GM23338 (cell line): Measurements from ENCODE around the gene SPDYA. TPM values are rescaled to one million over a fixed set of nuclear protein-coding genes. Genes with fewer than 3 reads are reported as not detected.

Source experiments
- ATAC-seq: fragments of 200-7000 bp; cut with Tn5 transposase; 3 replicates; pipeline ENCODE4 v1.9.1; 2020
- DNase-seq: peaks from one replicate; pipeline ENCODE4 v3.0.0-alpha.2; 2015; ENCODE audit warnings: low spot score
- H2AFZ ChIP-seq: fragments of 200-600 bp; sonication (generic); 2 replicates; pipeline ENCODE4 v1.8.0; 2016; ENCODE audit warnings: antibody characterized with exemption, mild to moderate bottlenecking, moderate library complexity
- H3F3A ChIP-seq: fragments of 200-600 bp; sonication (generic); replicated peaks from 2 replicates; pipeline ENCODE4 v1.8.0; 2017; ENCODE audit warnings: antibody characterized with exemption, mixed run types, low read depth
- H3K27ac ChIP-seq: fragments of 200-600 bp; sonication (generic); 2 replicates; pipeline ENCODE4 v1.6.1; 2016; ENCODE audit warnings: low read depth
- H3K27me3 ChIP-seq: fragments of 200-600 bp; sonication (generic); 2 replicates; pipeline ENCODE4 v1.8.0; 2016; ENCODE audit warnings: mild to moderate bottlenecking, mixed run types, moderate library complexity; ENCODE audit not compliant: insufficient read depth
- H3K36me3 ChIP-seq: fragments of 200-600 bp; sonication (generic); 2 replicates; pipeline ENCODE4 v1.8.0; 2016; ENCODE audit warnings: mild to moderate bottlenecking; ENCODE audit not compliant: insufficient read depth
- H3K4me1 ChIP-seq: fragments of 200-600 bp; sonication (generic); 2 replicates; pipeline ENCODE4 v1.8.0; 2016; ENCODE audit warnings: mild to moderate bottlenecking, moderate library complexity; ENCODE audit not compliant: insufficient read depth
- H3K4me2 ChIP-seq: fragments of 200-600 bp; sonication (generic); 2 replicates; pipeline ENCODE4 v1.7.1; 2017; ENCODE audit warnings: mixed run types
- H3K4me3 ChIP-seq: fragments of 200-600 bp; sonication (generic); 2 replicates; pipeline ENCODE4 v1.6.1; 2016; ENCODE audit warnings: mixed run types
- H3K79me2 ChIP-seq: fragments of 200-600 bp; sonication (generic); replicated peaks from 2 replicates; pipeline ENCODE4 v1.8.0; 2017; ENCODE audit warnings: mild to moderate bottlenecking; ENCODE audit not compliant: insufficient read depth
- H3K9me2 ChIP-seq: fragments of 200-600 bp; sonication (generic); 2 replicates; pipeline ENCODE4 v1.8.0; 2017; ENCODE audit not compliant: insufficient read depth
- H4K20me1 ChIP-seq: fragments of 200-600 bp; sonication (generic); replicated peaks from 2 replicates; pipeline ENCODE4 v1.8.0; 2017; ENCODE audit warnings: mild to moderate bottlenecking; ENCODE audit not compliant: insufficient read depth
- H3K27ac Mint-ChIP-seq: 2 replicates; pipeline ENCODE4 v1.8.0; 2020; ENCODE audit warnings: inconsistent platforms, mild to moderate bottlenecking, moderate library complexity, mixed read lengths
- H3K27me3 Mint-ChIP-seq: 3 replicates; pipeline ENCODE4 v1.8.0; 2022; ENCODE audit warnings: low read depth, mild to moderate bottlenecking, moderate library complexity, mixed read lengths, inconsistent platforms; ENCODE audit not compliant: insufficient read depth, poor library complexity
- H3K36me3 Mint-ChIP-seq: 3 replicates; pipeline ENCODE4 v1.8.0; 2021; ENCODE audit warnings: low read depth, mild to moderate bottlenecking, inconsistent platforms, moderate library complexity, mixed read lengths
- H3K4me1 Mint-ChIP-seq: 3 replicates; pipeline ENCODE4 v1.8.0; 2020; ENCODE audit warnings: mild to moderate bottlenecking, inconsistent platforms, mixed read lengths
- H3K4me3 Mint-ChIP-seq: 3 replicates; pipeline ENCODE4 v1.8.0; 2021; ENCODE audit warnings: moderate library complexity, mild to moderate bottlenecking, inconsistent platforms, mixed read lengths
- H3K9me3 Mint-ChIP-seq: 3 replicates; pipeline ENCODE4 v1.8.0; 2020; ENCODE audit warnings: moderate library complexity, mild to moderate bottlenecking, inconsistent platforms, mixed read lengths
- CREB1 ChIP-seq: fragments of 250-450 bp; sonication (Bioruptor Pico); IDR thresholded peaks from 2 replicates; pipeline ENCODE4 v1.5.0; 2020; ENCODE audit warnings: low read depth, mild to moderate bottlenecking, moderate library complexity
- EZH2 ChIP-seq: fragments of 200-600 bp; sonication (generic); IDR thresholded peaks from one replicate; pipeline ENCODE4 v1.8.0; 2017; ENCODE audit warnings: antibody characterized with exemption, mild to moderate bottlenecking, low read depth; ENCODE audit not compliant: unreplicated experiment
- EZH2phosphoT487 ChIP-seq: fragments of 200-600 bp; sonication (generic); IDR thresholded peaks from one replicate; pipeline ENCODE4 v1.8.1; 2018; ENCODE audit warnings: antibody characterized with exemption; ENCODE audit not compliant: unreplicated experiment
- JUNB ChIP-seq: IDR thresholded peaks from one replicate; pipeline ENCODE4 v1.6.1; 2016; ENCODE audit warnings: antibody characterized with exemption; ENCODE audit not compliant: unreplicated experiment
- NANOG ChIP-seq: IDR thresholded peaks from 2 replicates; pipeline ENCODE4 v1.6.1; 2016; ENCODE audit warnings: antibody characterized with exemption, borderline replicate concordance
- POLR2AphosphoS5 ChIP-seq: IDR thresholded peaks from 2 replicates; pipeline ENCODE4 v1.6.1; 2016; ENCODE audit warnings: antibody characterized with exemption, low read depth
- STAT1 ChIP-seq: IDR thresholded peaks from one replicate; pipeline ENCODE4 v1.6.1; 2016; ENCODE audit warnings: antibody characterized with exemption; ENCODE audit not compliant: unreplicated experiment
- ZNF114 ChIP-seq: fragments of 250-450 bp; sonication (Bioruptor Pico); IDR thresholded peaks from 2 replicates; pipeline ENCODE4 v1.5.0; 2020; ENCODE audit warnings: mild to moderate bottlenecking, moderate library complexity
- ZNF331 ChIP-seq: fragments of 250-450 bp; sonication (Bioruptor Pico); IDR thresholded peaks from 2 replicates; pipeline ENCODE4 v1.5.0; 2020; ENCODE audit warnings: low read depth, mild to moderate bottlenecking, moderate library complexity
- polyA plus RNA-seq: library from polyadenylated mRNA; unstranded; fragments of >200 nt; fragmentation: Nextera tagmentation; extraction: Ambion mirVana; gene quantifications from 2 replicates; pipeline ENCODE4 v1.2.1, GENCODE V29; 2016
- total RNA-seq: library from RNA; depleted of rRNA; stranded (reverse); fragments of >200 nt; shearing (Covaris generic); gene quantifications from 2 replicates; pipeline ENCODE4 v1.2.3, GENCODE V29; 2014
- TF ChIP-seq, protein P1 (sequence below): IDR thresholded peaks from one replicate; pipeline ENCODE4 v1.6.1; 2018; ENCODE audit warnings: antibody characterized with exemption; ENCODE audit not compliant: unreplicated experiment
- TF ChIP-seq, protein P2 (sequence below): fragments of 250-450 bp; sonication (Bioruptor Pico); IDR thresholded peaks from 2 replicates; pipeline ENCODE4 v1.5.0; 2020; ENCODE audit warnings: mild to moderate bottlenecking, moderate library complexity
- TF ChIP-seq, protein P3 (sequence below), 2 experiments: fragments of 200-600 bp in 1 of 2; sonication (generic) in 1 of 2; conservative IDR thresholded peaks; 2 replicates each; pipeline versions ENCODE4 v1.5.1 to v1.6.1; 2016 to 2017; ENCODE audit warnings: antibody characterized with exemption in 2 of 2, low read depth in 2 of 2, mild to moderate bottlenecking in 2 of 2, moderate library complexity in 1 of 2
- TF ChIP-seq, protein P4 (sequence below): IDR thresholded peaks from 2 replicates; pipeline ENCODE4 v1.6.1; 2016; ENCODE audit warnings: antibody characterized with exemption

The SPDYA gene
- total and polyA plus RNA-seq, 2 experiments from 2014 or later, result 0.42 to 4.0 TPM

DNA sequence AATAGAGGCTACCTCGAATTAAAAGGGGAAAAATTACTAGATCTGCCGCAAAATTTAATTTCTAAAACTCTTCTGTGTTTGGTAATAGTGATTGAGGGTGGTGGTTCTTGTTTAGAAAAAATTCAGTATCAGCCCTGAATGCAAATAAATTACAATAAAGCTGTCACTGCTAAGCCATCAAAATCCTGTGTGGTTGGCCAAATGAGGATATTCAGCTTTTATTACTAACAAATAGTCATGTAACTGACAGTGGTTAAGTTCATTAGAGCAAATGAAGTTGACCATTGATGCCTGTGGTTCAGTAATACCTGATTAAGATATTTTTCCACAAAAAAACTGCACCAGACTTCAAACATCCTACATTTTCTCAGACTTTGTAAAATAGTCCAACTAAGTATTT is 44.6 kb upstream of the SPDYA start (continued):
- TF ChIP-seq, protein P1, sequence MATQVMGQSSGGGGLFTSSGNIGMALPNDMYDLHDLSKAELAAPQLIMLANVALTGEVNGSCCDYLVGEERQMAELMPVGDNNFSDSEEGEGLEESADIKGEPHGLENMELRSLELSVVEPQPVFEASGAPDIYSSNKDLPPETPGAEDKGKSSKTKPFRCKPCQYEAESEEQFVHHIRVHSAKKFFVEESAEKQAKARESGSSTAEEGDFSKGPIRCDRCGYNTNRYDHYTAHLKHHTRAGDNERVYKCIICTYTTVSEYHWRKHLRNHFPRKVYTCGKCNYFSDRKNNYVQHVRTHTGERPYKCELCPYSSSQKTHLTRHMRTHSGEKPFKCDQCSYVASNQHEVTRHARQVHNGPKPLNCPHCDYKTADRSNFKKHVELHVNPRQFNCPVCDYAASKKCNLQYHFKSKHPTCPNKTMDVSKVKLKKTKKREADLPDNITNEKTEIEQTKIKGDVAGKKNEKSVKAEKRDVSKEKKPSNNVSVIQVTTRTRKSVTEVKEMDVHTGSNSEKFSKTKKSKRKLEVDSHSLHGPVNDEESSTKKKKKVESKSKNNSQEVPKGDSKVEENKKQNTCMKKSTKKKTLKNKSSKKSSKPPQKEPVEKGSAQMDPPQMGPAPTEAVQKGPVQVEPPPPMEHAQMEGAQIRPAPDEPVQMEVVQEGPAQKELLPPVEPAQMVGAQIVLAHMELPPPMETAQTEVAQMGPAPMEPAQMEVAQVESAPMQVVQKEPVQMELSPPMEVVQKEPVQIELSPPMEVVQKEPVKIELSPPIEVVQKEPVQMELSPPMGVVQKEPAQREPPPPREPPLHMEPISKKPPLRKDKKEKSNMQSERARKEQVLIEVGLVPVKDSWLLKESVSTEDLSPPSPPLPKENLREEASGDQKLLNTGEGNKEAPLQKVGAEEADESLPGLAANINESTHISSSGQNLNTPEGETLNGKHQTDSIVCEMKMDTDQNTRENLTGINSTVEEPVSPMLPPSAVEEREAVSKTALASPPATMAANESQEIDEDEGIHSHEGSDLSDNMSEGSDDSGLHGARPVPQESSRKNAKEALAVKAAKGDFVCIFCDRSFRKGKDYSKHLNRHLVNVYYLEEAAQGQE, result no peak

DNA sequence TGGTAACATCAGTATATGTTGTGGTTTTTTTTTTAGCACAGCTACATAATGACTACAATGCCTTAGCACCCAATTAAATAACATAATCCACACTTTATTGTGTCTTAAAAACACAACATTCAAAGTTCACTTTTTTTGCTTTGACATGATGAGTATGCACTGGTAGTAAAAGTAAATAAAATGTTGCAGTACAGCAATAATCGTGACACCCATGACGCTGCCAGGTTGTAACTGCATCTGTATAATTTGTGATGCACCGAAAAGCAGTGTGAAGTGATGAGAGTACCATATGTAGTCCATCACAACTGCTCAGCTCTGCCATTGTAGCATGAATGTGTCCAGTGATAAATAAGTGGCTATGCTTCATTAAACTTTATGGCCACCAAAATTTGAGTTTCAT is 43.3 kb upstream of the SPDYA start:
- H3K27me3 ChIP-seq, result no peaks in the 10 kb centered on the region
- H3K4me1 Mint-ChIP-seq, result peaks cover 18% of the 10 kb centered on the region; the same call in 2 of the 3 replicates
- peaks cover 44% of the 10 kb centered on the region; the same call in 1 of the 2 replicates for H4K20me1 ChIP-seq
- H3K4me3 ChIP-seq, result no peak overlapping the region
- no peak for ATAC-seq
- no peak overlapping the region for H3K27ac Mint-ChIP-seq
- no peaks in the 10 kb centered on the region for H3K9me2 ChIP-seq
- H3K4me2 ChIP-seq, result no peak overlapping the region
- no peaks in the 10 kb centered on the region for H3K4me1 ChIP-seq
- H2AFZ ChIP-seq, result no peak overlapping the region
- H3K36me3 Mint-ChIP-seq, result 0 out of 3 replicates have a peak, but pooled peaks cover 3% of the 10 kb centered on the region
- no peak overlapping the region for H3K4me3 Mint-ChIP-seq
- no peaks in the 10 kb centered on the region for H3K9me3 Mint-ChIP-seq
- H3K27ac ChIP-seq, result no peak overlapping the region
- DNase-seq, result no peak
- H3K27me3 Mint-ChIP-seq, result peaks cover 4% of the 10 kb centered on the region
- peaks cover 100% of the 10 kb centered on the region for H3K79me2 ChIP-seq
- no peaks in the 10 kb centered on the region for H3K36me3 ChIP-seq
- no peaks in the 10 kb centered on the region for H3F3A ChIP-seq
- TF ChIP-seq, protein P2, sequence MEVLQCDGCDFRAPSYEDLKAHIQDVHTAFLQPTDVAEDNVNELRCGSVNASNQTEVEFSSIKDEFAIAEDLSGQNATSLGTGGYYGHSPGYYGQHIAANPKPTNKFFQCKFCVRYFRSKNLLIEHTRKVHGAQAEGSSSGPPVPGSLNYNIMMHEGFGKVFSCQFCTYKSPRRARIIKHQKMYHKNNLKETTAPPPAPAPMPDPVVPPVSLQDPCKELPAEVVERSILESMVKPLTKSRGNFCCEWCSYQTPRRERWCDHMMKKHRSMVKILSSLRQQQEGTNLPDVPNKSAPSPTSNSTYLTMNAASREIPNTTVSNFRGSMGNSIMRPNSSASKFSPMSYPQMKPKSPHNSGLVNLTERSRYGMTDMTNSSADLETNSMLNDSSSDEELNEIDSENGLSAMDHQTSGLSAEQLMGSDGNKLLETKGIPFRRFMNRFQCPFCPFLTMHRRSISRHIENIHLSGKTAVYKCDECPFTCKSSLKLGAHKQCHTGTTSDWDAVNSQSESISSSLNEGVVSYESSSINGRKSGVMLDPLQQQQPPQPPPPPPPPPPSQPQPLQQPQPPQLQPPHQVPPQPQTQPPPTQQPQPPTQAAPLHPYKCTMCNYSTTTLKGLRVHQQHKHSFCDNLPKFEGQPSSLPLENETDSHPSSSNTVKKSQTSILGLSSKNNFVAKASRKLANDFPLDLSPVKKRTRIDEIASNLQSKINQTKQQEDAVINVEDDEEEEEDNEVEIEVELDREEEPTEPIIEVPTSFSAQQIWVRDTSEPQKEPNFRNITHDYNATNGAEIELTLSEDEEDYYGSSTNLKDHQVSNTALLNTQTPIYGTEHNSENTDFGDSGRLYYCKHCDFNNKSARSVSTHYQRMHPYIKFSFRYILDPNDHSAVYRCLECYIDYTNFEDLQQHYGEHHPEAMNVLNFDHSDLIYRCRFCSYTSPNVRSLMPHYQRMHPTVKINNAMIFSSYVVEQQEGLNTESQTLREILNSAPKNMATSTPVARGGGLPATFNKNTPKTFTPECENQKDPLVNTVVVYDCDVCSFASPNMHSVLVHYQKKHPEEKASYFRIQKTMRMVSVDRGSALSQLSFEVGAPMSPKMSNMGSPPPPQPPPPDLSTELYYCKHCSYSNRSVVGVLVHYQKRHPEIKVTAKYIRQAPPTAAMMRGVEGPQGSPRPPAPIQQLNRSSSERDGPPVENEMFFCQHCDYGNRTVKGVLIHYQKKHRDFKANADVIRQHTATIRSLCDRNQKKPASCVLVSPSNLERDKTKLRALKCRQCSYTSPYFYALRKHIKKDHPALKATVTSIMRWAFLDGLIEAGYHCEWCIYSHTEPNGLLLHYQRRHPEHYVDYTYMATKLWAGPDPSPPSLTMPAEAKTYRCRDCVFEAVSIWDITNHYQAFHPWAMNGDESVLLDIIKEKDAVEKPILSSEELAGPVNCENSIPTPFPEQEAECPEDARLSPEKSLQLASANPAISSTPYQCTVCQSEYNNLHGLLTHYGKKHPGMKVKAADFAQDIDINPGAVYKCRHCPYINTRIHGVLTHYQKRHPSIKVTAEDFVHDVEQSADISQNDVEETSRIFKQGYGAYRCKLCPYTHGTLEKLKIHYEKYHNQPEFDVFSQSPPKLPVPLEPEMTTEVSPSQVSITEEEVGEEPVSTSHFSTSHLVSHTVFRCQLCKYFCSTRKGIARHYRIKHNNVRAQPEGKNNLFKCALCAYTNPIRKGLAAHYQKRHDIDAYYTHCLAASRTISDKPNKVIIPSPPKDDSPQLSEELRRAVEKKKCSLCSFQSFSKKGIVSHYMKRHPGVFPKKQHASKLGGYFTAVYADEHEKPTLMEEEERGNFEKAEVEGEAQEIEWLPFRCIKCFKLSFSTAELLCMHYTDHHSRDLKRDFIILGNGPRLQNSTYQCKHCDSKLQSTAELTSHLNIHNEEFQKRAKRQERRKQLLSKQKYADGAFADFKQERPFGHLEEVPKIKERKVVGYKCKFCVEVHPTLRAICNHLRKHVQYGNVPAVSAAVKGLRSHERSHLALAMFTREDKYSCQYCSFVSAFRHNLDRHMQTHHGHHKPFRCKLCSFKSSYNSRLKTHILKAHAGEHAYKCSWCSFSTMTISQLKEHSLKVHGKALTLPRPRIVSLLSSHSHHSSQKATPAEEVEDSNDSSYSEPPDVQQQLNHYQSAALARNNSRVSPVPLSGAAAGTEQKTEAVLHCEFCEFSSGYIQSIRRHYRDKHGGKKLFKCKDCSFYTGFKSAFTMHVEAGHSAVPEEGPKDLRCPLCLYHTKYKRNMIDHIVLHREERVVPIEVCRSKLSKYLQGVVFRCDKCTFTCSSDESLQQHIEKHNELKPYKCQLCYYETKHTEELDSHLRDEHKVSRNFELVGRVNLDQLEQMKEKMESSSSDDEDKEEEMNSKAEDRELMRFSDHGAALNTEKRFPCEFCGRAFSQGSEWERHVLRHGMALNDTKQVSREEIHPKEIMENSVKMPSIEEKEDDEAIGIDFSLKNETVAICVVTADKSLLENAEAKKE (CRISPR knock-in tag), result no peak
- TF ChIP-seq ZNF114 (CRISPR knock-in tag) (no peak), STAT1 (no peak), ZNF331 (CRISPR knock-in tag) (no peak), EZH2 (no peak), NANOG (no peak), CREB1 (CRISPR knock-in tag) (no peak), POLR2AphosphoS5 (no peak), EZH2phosphoT487 (no peak), JUNB (no peak)
- TF ChIP-seq, protein P3, sequence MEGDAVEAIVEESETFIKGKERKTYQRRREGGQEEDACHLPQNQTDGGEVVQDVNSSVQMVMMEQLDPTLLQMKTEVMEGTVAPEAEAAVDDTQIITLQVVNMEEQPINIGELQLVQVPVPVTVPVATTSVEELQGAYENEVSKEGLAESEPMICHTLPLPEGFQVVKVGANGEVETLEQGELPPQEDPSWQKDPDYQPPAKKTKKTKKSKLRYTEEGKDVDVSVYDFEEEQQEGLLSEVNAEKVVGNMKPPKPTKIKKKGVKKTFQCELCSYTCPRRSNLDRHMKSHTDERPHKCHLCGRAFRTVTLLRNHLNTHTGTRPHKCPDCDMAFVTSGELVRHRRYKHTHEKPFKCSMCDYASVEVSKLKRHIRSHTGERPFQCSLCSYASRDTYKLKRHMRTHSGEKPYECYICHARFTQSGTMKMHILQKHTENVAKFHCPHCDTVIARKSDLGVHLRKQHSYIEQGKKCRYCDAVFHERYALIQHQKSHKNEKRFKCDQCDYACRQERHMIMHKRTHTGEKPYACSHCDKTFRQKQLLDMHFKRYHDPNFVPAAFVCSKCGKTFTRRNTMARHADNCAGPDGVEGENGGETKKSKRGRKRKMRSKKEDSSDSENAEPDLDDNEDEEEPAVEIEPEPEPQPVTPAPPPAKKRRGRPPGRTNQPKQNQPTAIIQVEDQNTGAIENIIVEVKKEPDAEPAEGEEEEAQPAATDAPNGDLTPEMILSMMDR (conservative IDR thresholded peaks at IDR 0.05; ENCODE audit: low read depth in 2 of 2), result no peak
- TF ChIP-seq, protein P4, sequence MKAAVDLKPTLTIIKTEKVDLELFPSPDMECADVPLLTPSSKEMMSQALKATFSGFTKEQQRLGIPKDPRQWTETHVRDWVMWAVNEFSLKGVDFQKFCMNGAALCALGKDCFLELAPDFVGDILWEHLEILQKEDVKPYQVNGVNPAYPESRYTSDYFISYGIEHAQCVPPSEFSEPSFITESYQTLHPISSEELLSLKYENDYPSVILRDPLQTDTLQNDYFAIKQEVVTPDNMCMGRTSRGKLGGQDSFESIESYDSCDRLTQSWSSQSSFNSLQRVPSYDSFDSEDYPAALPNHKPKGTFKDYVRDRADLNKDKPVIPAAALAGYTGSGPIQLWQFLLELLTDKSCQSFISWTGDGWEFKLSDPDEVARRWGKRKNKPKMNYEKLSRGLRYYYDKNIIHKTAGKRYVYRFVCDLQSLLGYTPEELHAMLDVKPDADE, result no peak
